SK-N-SH (cell line): ENCODE results near the gene ALG3. TPM values are rescaled to one million over a fixed set of nuclear protein-coding genes. Genes with fewer than 3 reads are reported as not detected.

Experiments used
- CTCF ChIA-PET: fragments of 300-600, 350-600 bp; formaldehyde crosslinking; extraction: SDS; loops from one replicate; lab custom pipeline; 2021; lab: Yijun Ruan, JAX
- POLR2A ChIA-PET: fragments of 350-600 bp; sonication (Branson Sonifier 250); formaldehyde crosslinking; extraction: SDS; loops from one replicate; lab custom pipeline; 2020; ENCODE audit warnings: antibody characterized with exemption, inconsistent platforms; lab: Yijun Ruan, JAX
- DNase-seq: peaks from one replicate; pipeline ENCODE4 v3.0.0; 2012
- H2AFZ ChIP-seq: fragments of 200-600 bp; sonication (generic); 2 replicates; pipeline ENCODE4 v1.8.1; 2016; ENCODE audit warnings: antibody characterized with exemption, mild to moderate bottlenecking, low read depth
- H3F3A ChIP-seq: fragments of 200-600 bp; sonication (generic); replicated peaks from 2 replicates; pipeline ENCODE3; 2016; ENCODE audit warnings: antibody characterized with exemption, mild to moderate bottlenecking; ENCODE audit not compliant: insufficient read depth
- H3K27ac ChIP-seq, 2 experiments: fragments of 200-500 bp in 1 of 2; fragments of 200-600 bp in 1 of 2; sonication (Bioruptor generic) in 1 of 2; sonication (generic), shearing (Covaris generic) in 1 of 2; 2 replicates each; pipeline versions ENCODE4 v1.5.1 to v1.6.1; 2014 to 2016; ENCODE audit warnings: low read depth in 2 of 2, inconsistent platforms in 1 of 2, low read length in 1 of 2, mild to moderate bottlenecking in 1 of 2, mixed read lengths in 1 of 2
- H3K27me3 ChIP-seq: fragments of 200-600 bp; sonication (generic), shearing (Covaris generic); 2 replicates; pipeline ENCODE4 v1.6.1; 2016; ENCODE audit warnings: mixed run types; ENCODE audit not compliant: insufficient read depth
- H3K36me3 ChIP-seq, 2 experiments: fragments of 200-500 bp in 1 of 2; fragments of 200-600 bp in 1 of 2; sonication (Bioruptor generic) in 1 of 2; sonication (generic) in 1 of 2; replicated peaks in 1 of 2; 2 replicates each; pipeline versions ENCODE3 to v1.5.1; 2014 to 2016; ENCODE audit warnings: low read length in 1 of 2, mild to moderate bottlenecking in 1 of 2; ENCODE audit not compliant: insufficient read depth in 2 of 2, control insufficient read depth in 1 of 2
- H3K4me1 ChIP-seq, 2 experiments: fragments of 200-500 bp in 1 of 2; fragments of 200-600 bp in 1 of 2; sonication (Bioruptor generic) in 1 of 2; sonication (generic), shearing (Covaris generic) in 1 of 2; 2 replicates each; pipeline versions ENCODE4 v1.5.1 to v1.6.1; 2014 to 2016; ENCODE audit warnings: low read depth in 1 of 2, low read length in 1 of 2, mixed run types in 1 of 2; ENCODE audit not compliant: insufficient read depth in 2 of 2, control insufficient read depth in 1 of 2
- H3K4me2 ChIP-seq: fragments of 200-600 bp; sonication (generic), shearing (Covaris generic); 2 replicates; pipeline ENCODE4 v1.6.1; 2017; ENCODE audit warnings: mixed run types
- H3K4me3 ChIP-seq, 2 experiments: fragments of 200-500 bp in 1 of 2; fragments of 200-600 bp in 1 of 2; sonication (Bioruptor generic) in 1 of 2; sonication (generic), shearing (Covaris generic) in 1 of 2; 2 replicates each; pipeline versions ENCODE4 v1.5.1 to v1.8.1; 2014 to 2016; ENCODE audit warnings: low read depth in 2 of 2, inconsistent platforms in 1 of 2, low read length in 1 of 2, mild to moderate bottlenecking in 1 of 2, mixed read lengths in 1 of 2, moderate library complexity in 1 of 2
- H3K79me2 ChIP-seq: fragments of 200-600 bp; sonication (generic); 2 replicates; pipeline ENCODE4 v1.8.1; 2017; ENCODE audit warnings: mild to moderate bottlenecking; ENCODE audit not compliant: insufficient read depth
- H3K9ac ChIP-seq: fragments of 200-600 bp; sonication (generic); 2 replicates; pipeline ENCODE4 v1.6.1; 2017; ENCODE audit warnings: mixed run types
- H3K9me2 ChIP-seq: fragments of 200-600 bp; sonication (generic); 2 replicates; pipeline ENCODE4 v1.6.1; 2017; ENCODE audit warnings: mixed run types
- H3K9me3 ChIP-seq: fragments of 200-600 bp; sonication (generic); 2 replicates; pipeline ENCODE4 v1.6.1; 2017; ENCODE audit warnings: mixed run types, mild to moderate bottlenecking, moderate library complexity
- H4K20me1 ChIP-seq: fragments of 200-600 bp; sonication (generic); 2 replicates; pipeline ENCODE4 v1.6.1; 2017; ENCODE audit warnings: mild to moderate bottlenecking, mixed run types; ENCODE audit not compliant: insufficient read depth
- CHD2 ChIP-seq: fragments of 150-350 bp; IDR thresholded peaks from 2 replicates; pipeline ENCODE4 v1.6.1; 2018; ENCODE audit warnings: low read length; ENCODE audit not compliant: partially characterized antibody
- CTCF ChIP-seq: fragments of 200-600 bp; sonication (generic); IDR thresholded peaks from 2 replicates; pipeline ENCODE4 v1.6.1; 2017; ENCODE audit warnings: antibody characterized with exemption, mild to moderate bottlenecking, moderate library complexity
- ELF1 ChIP-seq: IDR thresholded peaks from 2 replicates; pipeline ENCODE4 v1.4.0; 2012
- EZH2phosphoT487 ChIP-seq: fragments of 200-600 bp; sonication (generic); IDR thresholded peaks from 2 replicates; pipeline ENCODE4 v1.6.1; 2017; ENCODE audit warnings: low read depth, mixed run types, mild to moderate bottlenecking, antibody characterized with exemption, moderate library complexity, borderline replicate concordance
- FOSL2 ChIP-seq: IDR thresholded peaks from 2 replicates; pipeline ENCODE4 v1.4.0; 2012; ENCODE audit warnings: low read depth, mild to moderate bottlenecking, moderate library complexity, borderline replicate concordance
- FOXJ3 ChIP-seq: sonication (generic); formaldehyde crosslinking; IDR thresholded peaks from 2 replicates; pipeline ENCODE4 v1.5.1; 2020; ENCODE audit warnings: mild to moderate bottlenecking, missing genetic modification reagents
- MAX ChIP-seq: IDR thresholded peaks from 2 replicates; pipeline ENCODE4 v1.4.0; 2012; ENCODE audit warnings: low read depth
- NFIC ChIP-seq: IDR thresholded peaks from 2 replicates; pipeline ENCODE4 v1.4.0; 2012; ENCODE audit warnings: borderline replicate concordance
- NRF1 ChIP-seq: IDR thresholded peaks from 2 replicates; pipeline ENCODE4 v1.6.1; 2012; ENCODE audit warnings: low read depth, mild to moderate bottlenecking, low read length
- PBX3 ChIP-seq: IDR thresholded peaks from 2 replicates; pipeline ENCODE4; 2012
- RAD21 ChIP-seq: IDR thresholded peaks from 2 replicates; pipeline ENCODE4 v1.6.1; 2012; ENCODE audit warnings: mild to moderate bottlenecking, low read length
- REST ChIP-seq: IDR thresholded peaks from 2 replicates; pipeline ENCODE4 v1.6.1; 2012; ENCODE audit warnings: mild to moderate bottlenecking, low read depth, low read length, moderate library complexity
- RFX5 ChIP-seq: IDR thresholded peaks from 2 replicates; pipeline ENCODE4 v1.6.1; 2012; ENCODE audit warnings: mild to moderate bottlenecking, improper control_type of control experiment, low read length
- RXRA ChIP-seq: IDR thresholded peaks from 2 replicates; pipeline ENCODE4 v1.4.0; 2012; ENCODE audit warnings: low read depth, mild to moderate bottlenecking, borderline replicate concordance
- SIN3A ChIP-seq: IDR thresholded peaks from 2 replicates; pipeline ENCODE4 v1.6.1; 2012; ENCODE audit warnings: low read depth, mild to moderate bottlenecking, low read length, moderate library complexity, borderline replicate concordance
- TCF12 ChIP-seq: IDR thresholded peaks from 2 replicates; pipeline ENCODE4 v1.4.0; 2012
- USF1 ChIP-seq: IDR thresholded peaks from 2 replicates; pipeline ENCODE4 v1.4.0; 2012; ENCODE audit warnings: low read depth, borderline replicate concordance
- WGBS: methylation state at CpG from one replicate; pipeline ENCODE4 v1.1.6; 2017; ENCODE audit warnings: low lambda C conversion rate; 5-methylcytosine and 5-hydroxymethylcytosine counted together
- polyA plus RNA-seq, 3 experiments: library from polyadenylated mRNA; depleted of rRNA; stranded (reverse); fragments of >200 nt; gene quantifications; 2 replicates each; pipeline ENCODE4 v1.2.3, GENCODE V29; 2012

The ALG3 gene
- polyA plus RNA-seq, 1 of the 3 experiments (the other 2 are of a cell fraction) = 66.0 TPM

GRCh38 chr3:184248454-184249411, at the start of gene ALG3 (continued):
- TF ChIP-seq RFX5 (no peak), FOXJ3 (CRISPR knock-in tag) (no peak), ELF1 (peak; percentile 69; the same call in 1 of the 2 replicates), CHD2 (peak; percentile 73), REST (peak; percentile 62), TCF12 (peak; percentile 36; the same call in 1 of the 2 replicates), USF1 (no peak), RAD21 (no peak)
- TF ChIP-seq, all 33 proteins: peak for 12

- H3K9ac ChIP-seq = no peak overlapping the region
- H3K36me3 ChIP-seq = peaks cover 13 to 14% of the 10 kb centered on the region in 2 experiments
- H3K79me2 ChIP-seq = peaks cover 26% of the 10 kb centered on the region
- POLR2A ChIA-PET = no interaction called here
- peaks cover 13% of the 10 kb centered on the region for H4K20me1 ChIP-seq
- CTCF ChIA-PET = interaction anchor here (1.4 kb wide), 1 partner anchor 11 kb away, joined by 5 read pairs; no protein-coding TSS in a partner anchor
- no peaks in the 10 kb centered on the region for H3K9me3 ChIP-seq
- H2AFZ ChIP-seq = no peak overlapping the region
- no peak overlapping the region for H3K4me2 ChIP-seq
- no peak for DNase-seq
- no peak overlapping the region for H3K4me3 ChIP-seq
- H3K9me2 ChIP-seq = no peaks in the 10 kb centered on the region
- no peaks in the 10 kb centered on the region; the same call in 1 of the 2 replicates for H3K27me3 ChIP-seq
- 92% methylated on average over 7 of the region's 7 CpGs for WGBS
- H3F3A ChIP-seq = peaks cover 22% of the 10 kb centered on the region
- H3K27ac ChIP-seq = no peak overlapping the region
- H3K4me1 ChIP-seq = peaks cover 9 to 10% of the 10 kb centered on the region in 2 experiments; a peak in 3 of 4 replicates
- TF ChIP-seq RXRA = no peak
- no peak for TF ChIP-seq MAX
- TF ChIP-seq SIN3A = no peak
- TF ChIP-seq NRF1 = no peak
- no peak for TF ChIP-seq EZH2phosphoT487
- TF ChIP-seq PBX3 = no peak
- no peak for TF ChIP-seq FOSL2
- no peak for TF ChIP-seq USF1
- TF ChIP-seq NFIC = no peak
- TF ChIP-seq ELF1 = no peak
- no peak for TF ChIP-seq RAD21
- TF ChIP-seq RFX5 = no peak
- no peak for TF ChIP-seq FOXJ3 (CRISPR knock-in tag)
- no peak for TF ChIP-seq CTCF
Measured at GRCh38 chr3:184296616-184297015, 47.9 kb upstream of the ALG3 start.
